Upper lobe of right lung (tissue), 1 donor: ENCODE results near the gene CCNY. TPM values are rescaled to one million over a fixed set of nuclear protein-coding genes. Genes with fewer than 3 reads are reported as not detected.

Experiments
- ATAC-seq: fragments of 200-7000 bp; cut with Tn5 transposase; one replicate; pipeline ENCODE4 v1.9.1; 2020; ENCODE audit warnings: mild to moderate bottlenecking, moderate library complexity
- DNase-seq: peaks from one replicate; pipeline ENCODE4 v3.0.0-alpha.2; 2020
- H3K27ac ChIP-seq: fragments of 200-600 bp; one replicate; pipeline ENCODE4 v1.8.0; 2022
- H3K27me3 ChIP-seq: fragments of 200-600 bp; one replicate; pipeline ENCODE4 v1.8.0; 2022; ENCODE audit warnings: mild to moderate bottlenecking
- H3K36me3 ChIP-seq: fragments of 200-600 bp; one replicate; pipeline ENCODE4 v1.8.0; 2022
- H3K4me1 ChIP-seq: fragments of 200-600 bp; one replicate; pipeline ENCODE4 v1.8.0; 2022
- H3K4me3 ChIP-seq: fragments of 200-600 bp; one replicate; pipeline ENCODE4 v1.8.0; 2022; ENCODE audit warnings: mild to moderate bottlenecking
- H3K9me3 ChIP-seq: fragments of 200-600 bp; one replicate; pipeline ENCODE4 v1.8.0; 2022
- intact Hi-C: fragments of 100-400 bp; cut with DNase I; formaldehyde crosslinking; loops from one replicate; pipeline ENCODE4 v1.11.0; 2022
- total RNA-seq: library from RNA; stranded (reverse); fragmentation: NEBNext Ultra II Directional; extraction: Animal tissue kit (Norgen Biotek cat#: 25700); gene quantifications from one replicate; pipeline ENCODE4 v1.2.1, GENCODE V29; 2021
- TF ChIP-seq, protein P1 (sequence below): fragments of 200-600 bp; IDR thresholded peaks from one replicate; pipeline ENCODE4 v1.8.0; 2022; ENCODE audit warnings: antibody characterized with exemption
- donor health status: DM: no; HTN: yes; CAD: no; lungs with severe emphysema.

CCNY gene
- total RNA-seq, 1 donor from 2014 or later, result 85.4 TPM

- DNase-seq, result no peak
- no peak for ATAC-seq
- intact Hi-C loops, result no loop called here
- TF ChIP-seq, protein P1, sequence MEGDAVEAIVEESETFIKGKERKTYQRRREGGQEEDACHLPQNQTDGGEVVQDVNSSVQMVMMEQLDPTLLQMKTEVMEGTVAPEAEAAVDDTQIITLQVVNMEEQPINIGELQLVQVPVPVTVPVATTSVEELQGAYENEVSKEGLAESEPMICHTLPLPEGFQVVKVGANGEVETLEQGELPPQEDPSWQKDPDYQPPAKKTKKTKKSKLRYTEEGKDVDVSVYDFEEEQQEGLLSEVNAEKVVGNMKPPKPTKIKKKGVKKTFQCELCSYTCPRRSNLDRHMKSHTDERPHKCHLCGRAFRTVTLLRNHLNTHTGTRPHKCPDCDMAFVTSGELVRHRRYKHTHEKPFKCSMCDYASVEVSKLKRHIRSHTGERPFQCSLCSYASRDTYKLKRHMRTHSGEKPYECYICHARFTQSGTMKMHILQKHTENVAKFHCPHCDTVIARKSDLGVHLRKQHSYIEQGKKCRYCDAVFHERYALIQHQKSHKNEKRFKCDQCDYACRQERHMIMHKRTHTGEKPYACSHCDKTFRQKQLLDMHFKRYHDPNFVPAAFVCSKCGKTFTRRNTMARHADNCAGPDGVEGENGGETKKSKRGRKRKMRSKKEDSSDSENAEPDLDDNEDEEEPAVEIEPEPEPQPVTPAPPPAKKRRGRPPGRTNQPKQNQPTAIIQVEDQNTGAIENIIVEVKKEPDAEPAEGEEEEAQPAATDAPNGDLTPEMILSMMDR, result no peak
- Histone ChIP-seq H3K4me1 (no peaks in the 10 kb centered on the region), H3K9me3 (no peaks in the 10 kb centered on the region), H3K4me3 (no peak overlapping the region), H3K27ac (no peak overlapping the region), H3K27me3 (no peaks in the 10 kb centered on the region), H3K36me3 (peaks cover 17% of the 10 kb centered on the region)
These were observed 210.5 kb downstream of the CCNY start for GRCh38 chr10:35546824-35547225.

DNA sequence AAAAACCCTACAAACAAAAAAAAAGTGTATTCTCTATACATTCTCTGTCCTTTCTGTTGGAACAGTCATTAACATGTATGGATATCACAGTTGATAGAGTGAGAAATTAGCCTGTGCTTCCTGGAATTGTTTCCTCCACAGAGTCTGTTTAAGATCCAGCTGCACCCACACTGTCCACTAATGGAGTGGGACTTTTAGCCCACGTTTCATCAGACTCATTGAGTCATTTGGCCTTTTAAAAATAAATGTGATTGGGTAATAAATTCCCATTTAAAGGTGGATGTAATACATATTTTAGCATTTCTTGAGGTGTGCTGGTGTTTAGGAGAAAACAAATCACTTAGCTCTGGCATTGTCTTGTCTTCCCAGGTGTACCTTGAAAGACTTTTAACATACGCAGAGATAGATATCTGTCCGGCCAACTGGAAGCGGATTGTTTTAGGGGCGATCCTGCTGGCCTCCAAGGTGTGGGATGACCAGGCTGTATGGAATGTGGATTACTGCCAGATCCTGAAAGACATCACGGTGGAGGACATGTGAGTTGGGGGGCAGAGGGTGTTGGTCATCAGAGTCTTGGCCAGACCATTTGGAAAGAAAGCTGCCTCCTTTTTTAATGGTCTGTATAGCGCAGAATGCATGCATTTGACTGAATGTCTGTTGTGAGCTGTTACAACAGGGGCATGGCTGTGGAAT lies 216.5 kb downstream of the CCNY start:
- TF ChIP-seq, protein P1, result no peak
- DNase-seq (no peak), ATAC-seq (no peak)
- no peaks in the 10 kb centered on the region for H3K9me3 ChIP-seq
- no peak overlapping the region for H3K4me3 ChIP-seq
- H3K27me3 ChIP-seq, result no peaks in the 10 kb centered on the region
- peaks cover 16% of the 10 kb centered on the region for H3K36me3 ChIP-seq
- intact Hi-C loops, result no loop called here
- H3K4me1 ChIP-seq, result no peaks in the 10 kb centered on the region
- no peak overlapping the region for H3K27ac ChIP-seq

DNA sequence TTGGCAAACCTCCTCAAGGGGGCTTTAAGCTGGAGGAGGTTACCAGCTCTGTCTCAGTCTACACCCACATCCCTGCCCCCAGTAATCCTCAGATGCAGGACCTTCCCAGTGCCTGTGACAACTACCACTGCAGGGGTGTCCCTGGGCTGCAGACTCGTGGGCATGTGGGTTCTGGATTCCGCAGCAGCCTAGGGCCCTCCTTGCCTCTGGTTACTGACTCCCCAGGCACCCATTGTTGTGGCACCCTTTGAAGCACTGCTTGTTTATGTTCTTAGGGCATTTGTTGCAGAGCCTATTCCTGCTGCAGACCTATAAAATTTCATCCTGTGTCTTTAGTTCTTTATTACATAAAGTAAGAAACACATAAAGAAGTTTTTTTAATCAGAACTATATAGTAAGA lies 217.7 kb downstream of the CCNY start:
- no peak for ATAC-seq
- TF ChIP-seq, protein P1, result no peak
- intact Hi-C loops, result no loop called here

DNA sequence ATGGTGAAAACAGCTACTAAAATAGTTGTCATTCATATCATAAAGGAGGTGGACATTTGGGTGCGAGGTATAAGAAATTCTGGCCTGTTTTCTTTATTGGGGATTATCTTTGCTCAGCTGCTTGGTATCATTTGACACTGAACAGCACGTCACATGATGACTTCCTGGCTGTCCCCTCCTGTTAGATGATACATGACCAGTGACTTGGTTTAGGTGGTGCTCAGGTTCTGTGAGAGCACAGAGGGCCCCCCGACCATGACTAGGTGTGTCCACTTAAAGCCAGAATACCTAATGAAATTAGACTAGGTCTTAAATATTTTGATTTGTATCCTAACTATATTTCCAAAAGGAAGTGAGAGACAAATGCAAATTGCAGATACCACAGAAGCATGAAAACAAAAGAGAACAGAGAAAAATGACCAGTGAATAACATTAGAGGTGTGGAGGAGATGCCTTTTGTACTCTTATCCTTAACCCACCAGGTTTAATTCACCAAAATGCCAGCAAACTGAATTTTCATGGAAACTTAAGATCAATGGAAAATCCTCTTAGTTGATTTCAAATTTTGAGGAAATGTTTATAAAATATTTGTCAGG lies 218.2 kb downstream of the CCNY start:
- Histone ChIP-seq H3K27ac (no peak overlapping the region), H3K36me3 (peaks cover 16% of the 10 kb centered on the region), H3K27me3 (no peaks in the 10 kb centered on the region), H3K4me1 (no peaks in the 10 kb centered on the region), H3K4me3 (no peak overlapping the region), H3K9me3 (no peaks in the 10 kb centered on the region)
- ATAC-seq, result no peak
- TF ChIP-seq, protein P1, result no peak
- intact Hi-C loops, result no loop called here
- DNase-seq, result no peak

More for the DNA sequence above, 217.7 kb downstream of the CCNY start:
- Histone ChIP-seq H3K27ac (no peak overlapping the region), H3K4me3 (no peak overlapping the region), H3K27me3 (no peaks in the 10 kb centered on the region), H3K36me3 (peaks cover 16% of the 10 kb centered on the region), H3K4me1 (no peaks in the 10 kb centered on the region), H3K9me3 (no peaks in the 10 kb centered on the region)
- no peak for DNase-seq

- intact Hi-C loops, result no loop called here
- TF ChIP-seq, protein P1, result no peak
- no peak overlapping the region for H3K27ac ChIP-seq
These were observed 219.9 kb downstream of the CCNY start for GRCh38 chr10:35555962-35556930.

More at GRCh38 chr10:35555962-35556930, 219.9 kb downstream of the CCNY start:
- Histone ChIP-seq H3K27me3 (no peaks in the 10 kb centered on the region), H3K9me3 (no peaks in the 10 kb centered on the region), H3K4me3 (no peak overlapping the region), H3K4me1 (no peaks in the 10 kb centered on the region), H3K36me3 (peaks cover 16% of the 10 kb centered on the region)
- ATAC-seq (no peak), DNase-seq (no peak)
